Neural cell (in vitro differentiated cells): ENCODE measurements around the gene RSAD1. TPM values are rescaled to one million over a fixed set of nuclear protein-coding genes. Genes with fewer than 3 reads are reported as not detected.
A peak's percentile ranks its signal among the peaks of the same experiment; 100 is the strongest.

ENCODE experiments used
- H2AFZ ChIP-seq: fragments of 200-600, 300-800 bp; sonication (generic), shearing (Covaris generic); 2 replicates; pipeline ENCODE4 v1.6.0; 2014; ENCODE audit warnings: low read depth, mild to moderate bottlenecking, antibody characterized with exemption, low read length, moderate library complexity
- H3F3A ChIP-seq: fragments of 200-600 bp; shearing (Covaris generic); 2 replicates; pipeline ENCODE4 v1.6.1; 2016; ENCODE audit warnings: mild to moderate bottlenecking, moderate library complexity, mixed read lengths, antibody characterized with exemption, low read length; ENCODE audit not compliant: insufficient read depth, poor library complexity, severe bottlenecking
- H3K27ac ChIP-seq: fragments of 200-600, 300-800 bp; sonication (generic), shearing (Covaris generic); 2 replicates; pipeline ENCODE4 v1.5.1; 2014; ENCODE audit warnings: mild to moderate bottlenecking, low read length, moderate library complexity
- H3K27me3 ChIP-seq: fragments of 300-800, 200-600 bp; sonication (generic), shearing (Covaris generic); 2 replicates; pipeline ENCODE4 v1.6.0; 2014; ENCODE audit warnings: mild to moderate bottlenecking, low read depth, low read length, moderate library complexity; ENCODE audit not compliant: insufficient read depth
- H3K36me3 ChIP-seq: fragments of 300-800, 200-600 bp; sonication (generic), shearing (Covaris generic); 2 replicates; pipeline ENCODE4 v1.5.1; 2014; ENCODE audit warnings: mild to moderate bottlenecking, antibody characterized with exemption, low read length, moderate library complexity; ENCODE audit not compliant: insufficient read depth
- H3K4me2 ChIP-seq: fragments of 300-800, 200-600 bp; sonication (generic), shearing (Covaris generic); 2 replicates; pipeline ENCODE4 v1.6.0; 2014; ENCODE audit warnings: mild to moderate bottlenecking, low read length
- H3K4me3 ChIP-seq: fragments of 300-800, 200-600 bp; sonication (generic), shearing (Covaris generic); 2 replicates; pipeline ENCODE4 v1.5.1; 2014; ENCODE audit warnings: mild to moderate bottlenecking, low read length, moderate library complexity
- H3K79me2 ChIP-seq: fragments of 200-600 bp; shearing (Covaris generic); replicated peaks from 2 replicates; pipeline ENCODE4 v1.6.0; 2014; ENCODE audit warnings: mild to moderate bottlenecking, low read length, moderate library complexity; ENCODE audit not compliant: insufficient read depth
- H3K9ac ChIP-seq: fragments of 300-800, 200-600 bp; sonication (generic), shearing (Covaris generic); 2 replicates; pipeline ENCODE4 v1.6.1; 2016; ENCODE audit warnings: mild to moderate bottlenecking, low read length, mixed read lengths
- H3K9me2 ChIP-seq: fragments of 200-600 bp; shearing (Covaris generic); 2 replicates; pipeline ENCODE4 v1.6.1; 2016; ENCODE audit warnings: mild to moderate bottlenecking, low read length, mixed read lengths; ENCODE audit not compliant: insufficient read depth
- H3K9me3 ChIP-seq: fragments of 200-600, 300-800 bp; sonication (generic), shearing (Covaris generic); 2 replicates; pipeline ENCODE4 v1.6.1; 2016; ENCODE audit warnings: mild to moderate bottlenecking, mixed run types, low read length, moderate library complexity, mixed read lengths
- H4K20me1 ChIP-seq: fragments of 200-600 bp; shearing (Covaris generic); 2 replicates; pipeline ENCODE4 v1.6.1; 2016; ENCODE audit warnings: mild to moderate bottlenecking, mixed run types; ENCODE audit not compliant: insufficient read depth
- EP300 ChIP-seq: fragments of 450-650 bp; conservative IDR thresholded peaks from 2 replicates; pipeline ENCODE4 v1.6.1; 2014; ENCODE audit warnings: antibody characterized with exemption, mild to moderate bottlenecking, moderate library complexity; ENCODE audit not compliant: poor library complexity, severe bottlenecking
- EZH2 ChIP-seq: fragments of 200-600, 300-800 bp; shearing (Covaris generic), sonication (generic); IDR thresholded peaks from 2 replicates; pipeline ENCODE4 v1.6.1; 2014; ENCODE audit warnings: antibody characterized with exemption, low read length, borderline replicate concordance, mild to moderate bottlenecking; ENCODE audit not compliant: insufficient read depth, poor library complexity, severe bottlenecking
- MXI1 ChIP-seq: fragments of 450-650 bp; conservative IDR thresholded peaks from 2 replicates; pipeline ENCODE4 v1.6.1; 2014; ENCODE audit warnings: antibody characterized with exemption, mild to moderate bottlenecking; ENCODE audit not compliant: poor library complexity, severe bottlenecking
- POLR2AphosphoS5 ChIP-seq: IDR thresholded peaks from 2 replicates; pipeline ENCODE4 v1.6.1; 2012
- RAD21 ChIP-seq: fragments of 450-650 bp; conservative IDR thresholded peaks from 2 replicates; pipeline ENCODE4 v1.6.1; 2014; ENCODE audit warnings: antibody characterized with exemption, mild to moderate bottlenecking, moderate library complexity
- SMC3 ChIP-seq: fragments of 450-650 bp; conservative IDR thresholded peaks from 2 replicates; pipeline ENCODE4 v1.6.1; 2014; ENCODE audit warnings: antibody characterized with exemption, mild to moderate bottlenecking, moderate library complexity; ENCODE audit not compliant: poor library complexity
- TAF1 ChIP-seq: IDR thresholded peaks from 2 replicates; pipeline ENCODE4 v1.6.1; 2012; ENCODE audit warnings: low read depth
- polyA plus RNA-seq: library from polyadenylated mRNA; depleted of rRNA; stranded (reverse); fragments of >200 nt; gene quantifications from 2 replicates; pipeline ENCODE4 v1.2.3, GENCODE V29; 2014
- TF ChIP-seq, protein P1 (sequence below): fragments of 450-650 bp; IDR thresholded peaks from 2 replicates; pipeline ENCODE4 v1.5.1; 2014; ENCODE audit warnings: antibody characterized with exemption, mild to moderate bottlenecking, moderate library complexity; ENCODE audit not compliant: poor library complexity, severe bottlenecking
- TF ChIP-seq, protein P2 (sequence below): IDR thresholded peaks from 2 replicates; pipeline ENCODE4 v1.6.1; 2012; ENCODE audit warnings: borderline replicate concordance

RSAD1 gene
- polyA plus RNA-seq, 1 donor from 2014 or later: 61.9 TPM

DNA sequence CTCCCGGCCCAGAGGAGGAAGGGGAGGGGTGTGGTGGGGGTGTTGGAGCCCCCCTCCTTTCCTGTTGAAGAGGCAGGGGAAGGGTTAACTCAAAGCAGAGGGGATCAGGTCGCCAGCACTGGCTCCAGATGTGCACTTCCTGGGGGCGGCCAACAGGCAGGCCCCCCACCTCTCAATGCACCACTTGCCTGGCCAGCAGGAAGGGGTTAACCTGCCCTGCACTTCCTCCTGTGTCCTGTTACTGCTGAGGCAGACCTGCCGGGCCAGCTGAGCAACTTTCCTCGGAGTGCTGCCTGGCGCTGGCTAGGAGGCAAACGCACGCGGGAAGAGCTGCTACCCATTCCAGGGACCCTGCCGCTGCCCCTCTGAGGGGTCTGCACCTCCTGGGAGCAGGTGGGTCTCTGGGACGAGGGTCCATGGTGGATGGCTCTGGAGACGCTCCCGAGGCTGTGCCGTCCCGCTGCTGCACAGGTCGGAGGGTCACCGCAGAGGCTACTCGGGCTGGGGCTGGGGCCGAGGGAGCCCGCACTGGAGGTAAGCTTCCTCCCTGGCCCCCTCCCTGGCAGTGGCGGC, 53.9 kb downstream of the RSAD1 start, which contains the start of gene EPN3:
EPN3 (plus strand) TSS at position 284 of the 573 bp plus-strand sequence. CDS start 3,822 bp downstream, outside the sequence.
- H3K27ac ChIP-seq: no peak within 1 kb of the TSS
- no peak within 1 kb of the TSS for H3K9ac ChIP-seq
- H3K36me3 ChIP-seq: no peaks in the 10 kb centered on the region
- no peaks in the 10 kb centered on the region for H4K20me1 ChIP-seq
- no peak within 1 kb of the TSS for H2AFZ ChIP-seq
- H3F3A ChIP-seq: no peaks in the 10 kb centered on the region
- H3K4me3 ChIP-seq: peak within 1 kb of the TSS; percentile 42
- H3K4me2 ChIP-seq: no peak within 1 kb of the TSS
- H3K79me2 ChIP-seq: no peaks in the 10 kb centered on the region
- TF ChIP-seq, protein P1, sequence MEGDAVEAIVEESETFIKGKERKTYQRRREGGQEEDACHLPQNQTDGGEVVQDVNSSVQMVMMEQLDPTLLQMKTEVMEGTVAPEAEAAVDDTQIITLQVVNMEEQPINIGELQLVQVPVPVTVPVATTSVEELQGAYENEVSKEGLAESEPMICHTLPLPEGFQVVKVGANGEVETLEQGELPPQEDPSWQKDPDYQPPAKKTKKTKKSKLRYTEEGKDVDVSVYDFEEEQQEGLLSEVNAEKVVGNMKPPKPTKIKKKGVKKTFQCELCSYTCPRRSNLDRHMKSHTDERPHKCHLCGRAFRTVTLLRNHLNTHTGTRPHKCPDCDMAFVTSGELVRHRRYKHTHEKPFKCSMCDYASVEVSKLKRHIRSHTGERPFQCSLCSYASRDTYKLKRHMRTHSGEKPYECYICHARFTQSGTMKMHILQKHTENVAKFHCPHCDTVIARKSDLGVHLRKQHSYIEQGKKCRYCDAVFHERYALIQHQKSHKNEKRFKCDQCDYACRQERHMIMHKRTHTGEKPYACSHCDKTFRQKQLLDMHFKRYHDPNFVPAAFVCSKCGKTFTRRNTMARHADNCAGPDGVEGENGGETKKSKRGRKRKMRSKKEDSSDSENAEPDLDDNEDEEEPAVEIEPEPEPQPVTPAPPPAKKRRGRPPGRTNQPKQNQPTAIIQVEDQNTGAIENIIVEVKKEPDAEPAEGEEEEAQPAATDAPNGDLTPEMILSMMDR: peak; percentile 18
- TF ChIP-seq EZH2: no peak
- no peaks in the 10 kb centered on the region for H3K9me3 ChIP-seq
- H3K9me2 ChIP-seq: no peaks in the 10 kb centered on the region
- H3K27me3 ChIP-seq: peaks cover 24% of the 10 kb centered on the region

DNA sequence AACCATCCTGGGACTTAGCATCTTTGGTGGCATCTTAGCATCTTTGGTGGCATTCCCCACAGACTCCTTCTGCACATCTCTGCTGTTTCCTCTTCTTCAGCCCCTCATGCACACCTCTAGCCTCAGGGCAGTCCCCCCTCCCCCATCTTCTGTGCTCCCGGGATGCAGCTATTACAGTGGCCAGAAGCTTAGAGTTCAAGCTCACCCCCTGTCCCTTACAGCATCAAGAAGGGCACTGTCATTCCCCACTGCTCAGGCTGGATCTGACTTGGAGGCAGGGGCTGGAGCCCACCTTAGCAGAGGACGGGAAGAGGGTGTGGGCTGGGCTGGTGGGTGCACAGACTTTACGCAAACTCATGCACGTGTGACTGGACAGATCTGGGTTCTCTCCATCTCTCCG, 54.5 kb downstream of the RSAD1 start:
- Histone ChIP-seq H3K36me3 (no peaks in the 10 kb centered on the region), H3K9me2 (no peaks in the 10 kb centered on the region), H3K79me2 (no peaks in the 10 kb centered on the region), H3K4me3 (no peak overlapping the region), H3K27ac (no peak overlapping the region), H2AFZ (no peak overlapping the region), H3K9me3 (no peaks in the 10 kb centered on the region), H3K27me3 (peaks cover 24% of the 10 kb centered on the region), H3F3A (no peaks in the 10 kb centered on the region), H3K9ac (no peak overlapping the region), H3K4me2 (no peak overlapping the region), H4K20me1 (no peaks in the 10 kb centered on the region)
- no peak for TF ChIP-seq TAF1

DNA sequence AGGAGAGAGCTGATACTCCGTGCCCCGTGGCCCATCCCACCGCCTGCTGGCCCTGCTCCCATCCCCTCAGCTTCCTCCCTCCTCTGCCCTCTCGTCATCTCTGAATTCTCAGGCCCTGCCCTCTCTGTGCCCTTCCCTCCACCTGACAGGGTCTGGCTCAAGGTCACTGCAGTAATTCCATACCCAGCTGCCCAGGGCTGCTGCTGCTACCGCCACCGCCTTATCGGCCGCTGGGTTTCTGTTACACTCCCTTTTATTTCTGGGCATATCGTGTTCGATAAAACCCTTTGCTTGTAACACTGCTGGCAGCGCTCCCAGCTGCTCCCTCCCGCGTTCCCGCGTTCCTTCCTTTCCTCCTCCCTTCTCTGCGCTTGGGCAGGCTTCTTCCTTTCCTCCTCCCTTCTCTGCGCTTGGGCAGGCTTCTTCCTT, 55.1 kb downstream of the RSAD1 start:
- H3K9me3 ChIP-seq: no peaks in the 10 kb centered on the region
- no peaks in the 10 kb centered on the region for H3K36me3 ChIP-seq
- H3K27me3 ChIP-seq: peaks cover 24% of the 10 kb centered on the region
- no peaks in the 10 kb centered on the region for H4K20me1 ChIP-seq
- H3K79me2 ChIP-seq: no peaks in the 10 kb centered on the region
- H3K9ac ChIP-seq: no peak overlapping the region
- no peak overlapping the region for H3K27ac ChIP-seq
- no peak for TF ChIP-seq EP300
- no peak for TF ChIP-seq SMC3
- TF ChIP-seq, protein P2, sequence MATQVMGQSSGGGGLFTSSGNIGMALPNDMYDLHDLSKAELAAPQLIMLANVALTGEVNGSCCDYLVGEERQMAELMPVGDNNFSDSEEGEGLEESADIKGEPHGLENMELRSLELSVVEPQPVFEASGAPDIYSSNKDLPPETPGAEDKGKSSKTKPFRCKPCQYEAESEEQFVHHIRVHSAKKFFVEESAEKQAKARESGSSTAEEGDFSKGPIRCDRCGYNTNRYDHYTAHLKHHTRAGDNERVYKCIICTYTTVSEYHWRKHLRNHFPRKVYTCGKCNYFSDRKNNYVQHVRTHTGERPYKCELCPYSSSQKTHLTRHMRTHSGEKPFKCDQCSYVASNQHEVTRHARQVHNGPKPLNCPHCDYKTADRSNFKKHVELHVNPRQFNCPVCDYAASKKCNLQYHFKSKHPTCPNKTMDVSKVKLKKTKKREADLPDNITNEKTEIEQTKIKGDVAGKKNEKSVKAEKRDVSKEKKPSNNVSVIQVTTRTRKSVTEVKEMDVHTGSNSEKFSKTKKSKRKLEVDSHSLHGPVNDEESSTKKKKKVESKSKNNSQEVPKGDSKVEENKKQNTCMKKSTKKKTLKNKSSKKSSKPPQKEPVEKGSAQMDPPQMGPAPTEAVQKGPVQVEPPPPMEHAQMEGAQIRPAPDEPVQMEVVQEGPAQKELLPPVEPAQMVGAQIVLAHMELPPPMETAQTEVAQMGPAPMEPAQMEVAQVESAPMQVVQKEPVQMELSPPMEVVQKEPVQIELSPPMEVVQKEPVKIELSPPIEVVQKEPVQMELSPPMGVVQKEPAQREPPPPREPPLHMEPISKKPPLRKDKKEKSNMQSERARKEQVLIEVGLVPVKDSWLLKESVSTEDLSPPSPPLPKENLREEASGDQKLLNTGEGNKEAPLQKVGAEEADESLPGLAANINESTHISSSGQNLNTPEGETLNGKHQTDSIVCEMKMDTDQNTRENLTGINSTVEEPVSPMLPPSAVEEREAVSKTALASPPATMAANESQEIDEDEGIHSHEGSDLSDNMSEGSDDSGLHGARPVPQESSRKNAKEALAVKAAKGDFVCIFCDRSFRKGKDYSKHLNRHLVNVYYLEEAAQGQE: no peak
- TF ChIP-seq, protein P1: no peak
- TF ChIP-seq TAF1: no peak
- TF ChIP-seq POLR2AphosphoS5: no peak
- TF ChIP-seq RAD21: no peak
- TF ChIP-seq MXI1: no peak
- no peak for TF ChIP-seq EZH2
- no peak overlapping the region for H3K4me3 ChIP-seq
- no peak overlapping the region for H2AFZ ChIP-seq
- no peaks in the 10 kb centered on the region for H3F3A ChIP-seq
- no peaks in the 10 kb centered on the region for H3K9me2 ChIP-seq
- no peak overlapping the region for H3K4me2 ChIP-seq
